ENCODE data around the gene APC2.

The APC2 gene

DNA sequence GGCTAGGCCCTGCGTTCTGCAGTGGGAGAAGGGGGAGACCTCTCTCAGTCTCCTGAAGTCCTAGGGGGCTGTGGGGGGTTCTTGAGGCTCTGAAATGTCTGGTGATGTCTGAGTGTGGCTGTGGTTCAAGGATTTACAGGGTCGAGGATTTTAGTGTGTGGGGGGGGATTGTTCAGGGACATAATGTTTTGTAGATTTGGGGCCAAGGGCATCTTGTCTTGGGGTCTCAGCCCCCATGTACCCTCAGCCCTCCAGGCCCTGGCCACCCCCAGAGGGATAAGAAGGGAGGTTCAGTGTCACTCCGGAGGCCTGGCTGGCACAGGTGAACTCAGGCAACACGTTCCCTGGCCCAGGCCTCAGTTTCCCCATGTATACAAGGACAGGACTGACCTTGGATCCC is 2.4 kb upstream of the APC2 start:
- DNase-seq = no peak

DNA sequence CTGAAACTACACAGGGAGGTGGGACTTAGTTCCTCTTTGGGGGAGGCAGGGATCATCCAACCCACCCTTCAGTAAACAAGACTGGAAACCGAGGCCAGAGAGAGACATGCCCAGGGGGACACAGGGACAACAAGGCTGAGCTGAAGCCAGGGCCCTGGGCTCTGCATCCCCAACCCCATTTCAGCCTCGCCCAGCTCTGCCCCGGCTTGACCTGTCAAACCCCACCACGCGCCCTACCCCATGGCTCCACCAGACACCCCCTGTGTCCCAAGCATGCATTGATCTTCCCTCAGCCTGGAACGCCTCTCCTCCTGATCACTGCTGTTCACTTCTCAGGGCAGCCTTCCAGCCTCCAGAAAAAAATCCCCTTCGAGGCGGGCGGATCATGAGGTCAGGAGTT is 2.0 kb upstream of the APC2 start:
- no peak for DNase-seq

DNA sequence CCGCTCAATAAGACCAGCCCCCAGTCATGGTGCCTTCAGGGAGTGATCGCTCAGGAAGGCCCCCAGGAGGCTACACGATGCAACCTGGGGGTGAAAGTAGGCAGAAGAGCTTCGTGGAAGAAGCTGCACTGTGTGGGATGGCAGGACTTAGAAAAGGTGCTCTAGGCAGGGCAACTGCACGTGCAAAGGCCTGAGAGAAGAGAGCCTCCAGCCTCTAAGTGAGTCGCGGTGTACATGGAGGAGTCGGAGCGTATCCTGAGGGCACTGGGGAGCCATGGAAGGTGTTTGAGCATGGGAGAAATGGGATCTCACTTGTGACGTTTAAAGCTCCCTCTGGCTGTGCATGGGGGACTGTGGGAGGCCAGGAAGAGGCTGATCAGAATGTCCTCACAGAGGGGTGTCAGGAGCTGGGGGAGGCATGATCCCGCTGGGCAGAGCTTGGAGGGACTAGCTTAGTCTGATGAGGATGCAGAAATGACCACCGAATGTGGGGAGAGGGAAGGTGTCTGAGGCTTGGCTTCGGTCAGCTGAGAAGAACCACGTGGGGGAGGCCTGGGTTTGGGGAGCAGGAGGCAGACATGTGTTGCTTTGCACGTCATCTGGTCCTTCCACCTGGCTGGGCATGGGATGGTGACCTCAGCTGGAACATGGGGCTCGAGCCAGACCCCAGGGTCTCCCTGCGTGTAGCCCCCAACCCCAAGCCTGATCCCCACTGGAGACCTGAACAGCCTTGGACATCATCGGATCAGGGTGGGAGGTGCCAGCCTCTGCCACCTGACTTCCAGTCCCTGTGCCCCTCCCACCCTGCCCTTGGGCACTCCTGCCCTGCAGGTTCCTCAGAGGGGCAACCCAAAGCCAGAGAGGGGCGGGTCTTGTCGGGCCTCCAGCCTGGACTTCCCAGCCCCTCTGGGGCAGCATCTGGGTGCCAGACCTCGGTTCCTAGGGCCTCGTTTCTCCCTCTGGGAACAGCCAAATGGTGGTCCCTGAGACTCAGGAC is 1.1 kb downstream of the APC2 start:
- DNase-seq = no peak

DNA sequence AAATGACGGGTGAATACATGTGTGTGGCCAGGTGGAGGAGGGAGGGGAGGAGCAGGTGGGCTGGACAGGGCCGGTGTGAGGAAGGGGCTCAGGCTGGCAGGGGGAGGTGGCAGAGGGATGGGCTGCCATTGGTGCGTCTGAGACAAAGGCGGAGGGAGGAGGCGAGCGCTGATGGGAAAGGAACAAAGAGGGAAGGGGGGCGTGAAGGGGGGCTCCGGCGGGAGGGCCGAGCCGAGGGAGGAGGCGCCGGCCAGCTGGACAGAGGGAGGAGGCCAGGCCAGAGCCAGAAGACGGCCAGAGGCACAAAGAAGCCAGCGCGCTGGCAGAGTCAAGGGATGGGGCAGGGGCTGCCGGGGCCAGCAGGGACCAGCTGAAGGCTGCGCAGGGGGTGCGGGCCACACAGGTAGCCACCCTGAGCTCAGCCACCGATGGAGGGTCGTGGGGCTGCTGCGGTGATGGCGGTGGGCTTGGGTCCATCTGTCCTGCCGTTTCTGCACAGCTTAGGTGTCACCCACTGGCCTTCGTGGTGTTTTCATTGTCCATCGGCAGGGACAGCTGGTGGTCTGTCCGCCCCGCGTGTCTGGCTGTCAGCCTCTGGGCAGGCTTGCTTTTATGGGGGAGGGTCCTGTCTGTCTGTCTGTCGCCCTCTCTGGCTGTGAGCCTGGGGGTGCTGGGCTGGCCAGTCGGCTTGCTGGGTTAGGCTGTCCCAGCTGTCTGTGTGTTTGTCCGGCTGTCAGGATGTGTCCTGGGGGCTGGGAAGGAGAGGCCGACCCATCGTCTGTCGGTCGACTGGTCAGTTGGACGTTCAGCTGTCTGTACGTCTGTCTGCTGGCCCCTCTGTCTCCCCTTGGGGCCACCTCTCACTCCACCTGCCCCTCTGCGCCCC is 2.2 kb downstream of the APC2 start:
- no peak for DNase-seq

DNA sequence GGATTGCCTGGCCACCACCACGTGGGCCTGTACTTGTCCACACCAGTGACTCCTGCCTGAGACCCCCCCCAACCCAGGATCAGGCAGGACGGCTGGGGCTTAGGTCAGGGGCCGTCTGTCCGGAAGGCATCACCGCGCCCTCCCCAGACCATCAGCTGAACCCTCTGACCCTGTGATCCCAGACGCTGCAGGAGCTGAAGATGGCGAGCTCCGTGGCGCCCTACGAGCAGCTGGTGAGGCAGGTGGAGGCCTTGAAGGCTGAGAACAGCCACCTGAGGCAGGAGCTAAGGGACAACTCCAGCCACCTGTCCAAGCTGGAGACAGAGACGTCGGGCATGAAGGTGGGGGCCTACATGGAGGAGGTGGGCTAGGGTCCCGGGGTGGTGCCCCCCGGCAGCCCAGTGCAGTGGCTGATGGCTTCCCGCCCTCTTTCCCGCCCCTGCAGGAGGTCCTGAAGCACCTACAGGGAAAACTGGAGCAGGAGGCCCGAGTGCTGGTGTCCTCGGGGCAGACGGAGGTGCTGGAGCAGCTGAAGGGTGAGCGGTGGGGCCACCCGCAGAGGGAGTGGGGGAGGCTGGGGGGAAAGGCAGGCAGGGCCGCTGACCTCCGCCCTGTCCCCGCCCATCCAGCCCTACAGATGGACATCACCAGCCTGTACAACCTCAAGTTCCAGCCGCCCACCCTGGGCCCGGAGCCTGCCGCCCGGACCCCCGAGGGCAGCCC is 3.0 kb downstream of the APC2 start:
- no peak for DNase-seq

DNA sequence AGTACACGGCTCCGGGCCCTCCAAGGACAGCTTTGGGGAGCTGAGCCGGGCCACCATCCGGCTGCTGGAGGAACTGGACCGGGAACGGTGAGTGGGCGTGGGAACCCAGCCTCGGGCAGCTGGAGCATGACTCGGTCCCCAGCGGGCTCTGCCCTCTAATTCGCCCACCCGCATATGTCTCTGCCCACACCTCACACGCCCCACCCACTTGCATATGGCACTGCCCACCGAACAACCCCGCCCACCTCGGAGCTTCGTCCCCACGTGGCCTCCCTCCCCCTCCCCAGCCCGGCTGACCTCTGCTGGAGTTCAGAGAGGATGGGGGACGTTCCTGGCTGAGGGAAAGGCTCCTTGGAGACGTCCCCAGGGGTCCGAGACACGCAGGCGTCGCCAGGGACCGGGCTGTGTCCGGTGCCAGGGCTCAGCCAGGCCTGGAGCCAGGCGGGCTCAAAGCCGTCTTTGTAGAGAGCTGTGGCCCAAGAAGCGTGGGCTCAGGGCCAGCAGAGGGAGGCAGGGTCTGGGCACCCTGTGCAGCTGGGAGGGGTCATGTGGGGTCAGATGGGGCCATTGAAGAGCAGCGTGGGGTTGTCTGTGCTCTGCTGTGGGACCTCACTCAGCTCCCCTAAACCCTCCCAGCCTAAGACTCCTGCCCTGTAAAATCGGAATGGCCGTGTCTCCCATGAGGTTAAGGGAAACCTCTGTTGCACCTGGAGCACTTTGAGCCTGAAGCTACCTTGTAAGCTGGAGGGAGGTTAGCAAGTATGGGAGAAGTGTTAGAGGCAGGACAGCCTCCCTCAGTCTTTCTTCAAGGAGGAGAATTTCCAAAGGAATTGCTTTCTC is 3.8 kb downstream of the APC2 start:
- DNase-seq = no peak

DNA sequence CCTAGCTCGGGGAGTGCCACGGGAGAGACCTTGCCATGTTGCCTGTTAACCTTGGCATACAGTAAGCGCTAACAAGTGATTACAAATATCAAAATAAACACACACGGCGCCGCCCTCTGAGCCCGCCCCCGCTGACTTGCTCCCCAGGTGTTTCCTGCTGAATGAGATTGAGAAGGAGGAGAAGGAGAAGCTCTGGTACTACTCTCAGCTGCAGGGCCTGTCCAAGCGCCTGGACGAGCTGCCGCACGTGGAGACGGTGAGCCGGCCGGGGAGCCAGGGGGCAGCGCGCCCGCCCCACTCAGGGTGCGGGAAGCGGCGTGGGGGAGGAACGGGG is 5.0 kb downstream of the APC2 start:
- DNase-seq = no peak

DNA sequence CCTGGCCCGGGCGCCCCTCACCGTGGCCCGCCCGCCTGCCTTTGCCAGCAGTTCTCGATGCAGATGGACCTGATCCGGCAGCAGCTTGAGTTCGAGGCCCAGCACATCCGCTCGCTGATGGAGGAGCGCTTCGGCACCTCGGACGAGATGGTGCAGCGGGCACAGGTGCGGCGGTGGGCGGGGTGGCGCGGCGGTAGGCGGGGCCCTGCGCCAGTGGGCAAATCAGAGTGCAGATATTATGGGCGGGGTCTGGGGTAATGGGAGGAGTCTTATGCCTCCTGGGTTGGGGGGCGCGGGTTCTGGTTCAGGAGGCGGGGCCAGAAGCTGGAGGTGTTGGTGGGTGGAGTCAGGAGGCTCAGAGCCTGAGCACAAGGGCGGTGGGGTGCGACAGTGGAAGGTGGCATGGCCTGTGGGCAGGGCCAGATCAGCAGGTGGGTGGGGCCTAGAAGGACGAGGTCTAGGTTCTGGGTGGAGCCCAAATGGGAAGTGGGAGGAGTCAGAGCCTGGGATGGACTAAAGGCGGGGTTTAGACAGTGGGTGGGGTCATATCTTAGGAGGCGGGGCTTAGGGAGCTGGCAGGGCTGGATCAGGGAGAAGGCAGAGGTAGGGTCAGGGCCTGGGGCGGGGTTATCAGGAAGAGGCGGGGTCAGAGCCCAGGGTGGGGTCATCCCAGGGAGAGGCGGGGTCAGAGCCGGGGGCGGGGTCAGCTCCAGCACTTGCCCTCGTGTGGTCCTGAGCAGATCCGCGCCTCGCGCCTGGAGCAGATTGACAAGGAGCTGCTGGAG is 5.6 kb downstream of the APC2 start:
- DNase-seq = no peak

DNA sequence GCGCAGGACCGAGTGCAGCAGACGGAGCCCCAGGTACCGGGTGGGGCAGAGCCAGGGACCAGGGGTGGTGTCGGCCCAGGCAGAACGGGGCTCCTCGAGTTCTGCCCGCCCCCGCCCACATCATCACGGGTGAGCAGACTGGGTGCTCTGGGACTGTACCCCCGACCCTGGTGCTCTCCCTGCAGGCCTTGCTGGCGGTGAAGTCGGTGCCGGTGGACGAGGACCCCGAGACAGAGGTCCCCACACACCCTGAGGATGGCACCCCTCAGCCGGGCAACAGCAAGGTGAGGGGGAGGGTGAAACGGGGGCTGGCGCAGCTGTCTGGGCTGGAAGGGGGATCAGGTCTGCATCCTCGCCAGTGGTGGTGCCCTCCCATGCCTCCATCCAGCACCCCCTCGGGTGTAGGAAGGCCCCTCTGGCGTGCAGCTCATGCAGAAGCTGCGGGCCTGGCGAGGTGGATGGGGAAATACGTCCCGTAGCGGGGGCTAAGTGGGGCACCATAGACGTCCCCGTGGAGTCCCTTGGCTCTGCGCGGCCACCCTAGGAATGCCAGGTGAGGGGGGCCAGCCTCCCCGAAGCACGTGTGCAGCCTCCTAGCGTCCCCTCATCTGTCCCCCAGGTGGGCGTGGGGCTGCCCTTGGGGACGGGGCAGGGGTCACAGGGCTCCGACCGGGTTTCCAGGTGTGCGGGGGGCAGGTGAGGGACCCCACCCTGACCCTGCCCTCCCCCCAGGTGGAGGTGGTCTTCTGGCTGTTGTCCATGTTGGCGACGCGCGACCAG is 6.4 kb downstream of the APC2 start:
- no peak for DNase-seq

DNA sequence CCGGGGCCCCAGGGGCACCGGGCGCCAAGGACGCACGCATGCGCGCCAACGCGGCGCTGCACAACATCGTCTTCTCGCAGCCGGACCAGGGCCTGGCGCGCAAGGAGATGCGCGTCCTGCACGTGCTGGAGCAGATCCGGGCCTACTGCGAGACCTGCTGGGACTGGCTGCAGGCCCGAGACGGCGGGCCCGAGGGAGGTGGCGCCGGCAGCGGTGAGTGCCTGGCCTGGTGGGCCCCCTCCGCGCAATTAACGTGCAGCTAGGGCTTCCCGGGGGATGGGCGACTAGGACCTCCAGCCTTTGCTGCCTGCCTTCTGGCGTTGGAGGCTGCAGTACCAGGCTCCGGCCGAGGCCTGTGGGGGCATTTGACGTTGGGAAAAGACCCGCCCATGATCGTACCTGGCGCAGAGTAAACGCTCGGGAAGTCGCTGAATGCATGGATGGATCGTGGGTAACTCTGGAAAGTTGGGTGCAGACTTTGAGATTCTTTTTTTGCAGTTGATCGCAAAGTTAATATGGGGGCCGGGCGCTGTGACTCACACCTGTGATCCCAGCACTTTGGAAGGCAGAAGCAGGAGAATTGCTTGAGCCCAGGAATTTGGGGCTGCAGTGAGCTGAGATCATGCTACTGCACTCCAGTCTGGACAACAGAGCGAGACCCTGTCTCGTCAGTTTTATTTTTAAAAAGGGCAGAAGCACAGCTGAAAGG is 7.3 kb downstream of the APC2 start:
- no peak for DNase-seq

DNA sequence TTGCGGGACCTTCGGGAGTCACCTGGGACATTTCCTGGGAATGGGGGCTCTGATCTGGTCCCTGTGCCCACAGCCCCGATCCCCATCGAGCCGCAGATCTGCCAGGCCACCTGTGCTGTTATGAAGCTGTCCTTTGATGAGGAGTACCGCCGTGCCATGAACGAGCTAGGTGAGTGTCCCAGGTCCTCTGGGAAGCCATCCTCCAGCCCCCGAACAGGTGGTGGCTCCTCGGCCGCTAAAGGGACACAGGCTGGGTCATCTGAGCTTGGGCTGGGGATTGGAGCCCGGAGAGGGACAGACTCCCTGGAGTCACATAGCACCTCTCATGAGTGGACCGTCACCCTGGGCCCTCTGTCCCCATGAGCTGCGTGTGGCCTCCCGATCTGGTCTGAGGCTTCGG is 8.0 kb downstream of the APC2 start:
- DNase-seq = no peak

DNA sequence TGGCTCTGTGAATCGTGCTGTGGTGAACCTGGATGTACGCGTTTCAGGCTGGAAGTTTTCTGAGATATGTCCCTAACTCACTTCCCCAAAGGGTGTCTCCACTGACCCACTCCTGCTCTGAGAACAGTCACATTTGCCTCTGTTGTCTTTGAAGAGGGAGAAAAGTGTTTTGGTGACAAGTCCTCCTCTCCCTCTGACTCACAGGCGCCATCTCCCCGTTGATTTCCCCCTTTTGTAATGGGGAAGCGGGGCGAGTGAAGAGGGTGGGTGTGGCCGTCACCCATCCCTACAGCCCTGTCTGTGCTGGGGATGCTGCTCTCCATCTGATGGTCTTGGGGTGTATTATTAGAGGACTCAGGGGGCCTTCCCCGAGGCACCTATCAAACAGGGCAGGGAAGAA is 9.6 kb downstream of the APC2 start:
- no peak for DNase-seq

DNA sequence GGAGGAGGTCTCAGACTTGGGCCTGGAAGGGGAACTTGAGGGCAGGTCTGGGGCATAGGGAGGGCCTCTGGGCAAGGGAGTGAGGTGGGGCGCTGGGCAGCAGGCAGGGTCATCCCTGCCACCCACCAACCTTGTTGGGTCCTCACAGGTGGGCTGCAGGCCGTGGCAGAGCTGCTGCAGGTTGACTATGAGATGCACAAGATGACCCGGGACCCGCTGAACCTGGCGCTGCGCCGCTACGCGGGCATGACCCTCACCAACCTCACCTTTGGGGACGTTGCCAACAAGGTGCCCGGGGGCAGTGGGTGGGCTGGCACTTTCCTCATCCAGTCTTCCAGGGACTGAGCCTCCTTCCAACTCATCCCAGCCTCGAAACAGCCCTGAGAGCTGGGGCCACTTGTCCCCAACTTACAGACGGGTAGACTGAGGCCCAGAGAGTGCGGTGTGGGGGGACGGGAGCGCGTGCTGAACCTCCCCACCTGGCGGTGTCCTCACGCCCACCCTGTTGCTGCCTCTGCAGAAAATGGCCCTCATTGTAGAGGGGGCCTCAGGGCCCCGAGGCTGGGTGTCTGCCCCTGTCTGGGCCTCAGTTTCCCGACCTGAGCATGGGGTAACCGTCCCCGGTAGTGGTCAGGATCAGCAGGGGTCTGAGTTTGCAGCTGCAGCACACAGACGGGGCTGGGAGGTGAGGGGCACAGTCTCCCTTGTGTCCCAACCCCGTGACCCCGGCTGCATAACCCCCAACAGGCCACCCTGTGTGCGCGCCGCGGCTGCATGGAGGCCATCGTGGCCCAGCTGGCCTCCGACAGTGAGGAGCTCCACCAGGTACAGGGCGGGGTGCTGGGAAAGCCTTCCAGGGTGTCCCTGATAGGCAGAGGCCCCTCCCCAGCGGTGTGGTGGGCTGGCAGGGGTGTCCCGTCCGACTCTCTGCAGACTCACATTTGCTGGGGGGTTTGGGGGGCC is 10.4 kb downstream of the APC2 start:
- DNase-seq = no peak

DNA sequence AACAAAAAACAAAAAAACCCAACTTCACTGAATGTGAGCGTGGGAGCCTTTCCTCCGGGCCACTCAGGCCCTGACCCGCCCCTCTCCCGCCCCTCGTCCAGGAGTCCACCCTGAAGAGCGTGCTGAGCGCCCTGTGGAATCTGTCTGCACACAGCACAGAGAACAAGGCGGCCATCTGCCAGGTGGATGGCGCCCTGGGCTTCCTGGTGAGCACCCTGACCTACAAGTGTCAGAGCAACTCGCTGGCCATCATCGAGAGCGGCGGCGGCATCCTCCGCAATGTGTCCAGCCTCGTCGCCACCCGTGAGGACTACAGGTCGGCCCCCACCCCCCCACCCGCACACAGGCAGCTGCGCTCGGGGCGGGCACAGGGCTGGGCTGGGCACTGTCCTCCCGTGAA is 11.9 kb downstream of the APC2 start:
- no peak for DNase-seq

DNA sequence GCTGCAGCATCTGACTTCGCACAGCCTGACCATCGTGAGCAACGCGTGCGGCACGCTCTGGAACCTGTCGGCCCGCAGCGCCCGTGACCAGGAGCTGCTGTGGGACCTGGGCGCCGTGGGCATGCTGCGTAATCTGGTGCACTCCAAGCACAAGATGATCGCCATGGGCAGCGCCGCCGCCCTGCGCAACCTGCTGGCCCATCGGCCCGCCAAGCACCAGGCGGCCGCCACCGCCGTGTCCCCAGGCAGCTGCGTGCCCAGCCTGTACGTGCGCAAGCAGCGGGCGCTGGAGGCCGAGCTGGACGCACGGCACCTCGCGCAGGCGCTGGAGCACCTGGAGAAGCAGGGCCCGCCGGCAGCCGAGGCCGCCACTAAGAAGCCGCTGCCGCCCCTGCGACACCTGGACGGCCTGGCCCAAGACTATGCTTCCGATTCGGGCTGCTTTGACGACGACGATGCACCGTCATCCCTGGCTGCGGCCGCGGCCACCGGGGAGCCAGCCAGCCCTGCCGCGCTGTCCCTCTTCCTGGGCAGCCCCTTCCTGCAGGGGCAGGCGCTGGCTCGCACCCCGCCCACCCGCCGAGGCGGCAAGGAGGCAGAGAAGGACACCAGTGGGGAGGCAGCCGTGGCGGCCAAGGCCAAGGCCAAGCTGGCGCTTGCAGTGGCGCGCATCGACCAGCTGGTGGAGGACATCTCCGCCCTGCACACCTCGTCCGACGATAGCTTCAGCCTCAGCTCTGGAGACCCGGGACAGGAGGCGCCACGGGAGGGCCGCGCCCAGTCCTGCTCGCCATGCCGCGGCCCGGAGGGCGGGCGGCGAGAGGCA is 15.5 kb downstream of the APC2 start:
- no peak for DNase-seq

DNA sequence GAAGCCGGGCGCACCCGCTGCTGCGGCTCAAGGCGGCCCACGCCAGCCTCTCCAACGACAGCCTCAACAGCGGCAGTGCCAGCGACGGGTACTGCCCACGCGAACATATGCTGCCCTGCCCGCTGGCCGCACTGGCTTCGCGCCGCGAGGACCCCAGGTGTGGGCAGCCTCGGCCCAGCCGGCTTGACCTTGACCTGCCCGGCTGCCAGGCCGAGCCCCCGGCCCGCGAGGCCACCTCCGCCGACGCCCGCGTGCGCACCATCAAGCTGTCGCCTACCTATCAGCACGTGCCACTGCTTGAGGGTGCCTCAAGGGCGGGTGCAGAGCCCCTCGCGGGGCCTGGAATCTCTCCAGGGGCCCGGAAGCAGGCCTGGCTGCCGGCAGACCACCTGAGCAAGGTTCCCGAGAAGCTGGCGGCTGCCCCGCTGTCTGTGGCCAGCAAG is 16.1 kb downstream of the APC2 start:
- DNase-seq = no peak

DNA sequence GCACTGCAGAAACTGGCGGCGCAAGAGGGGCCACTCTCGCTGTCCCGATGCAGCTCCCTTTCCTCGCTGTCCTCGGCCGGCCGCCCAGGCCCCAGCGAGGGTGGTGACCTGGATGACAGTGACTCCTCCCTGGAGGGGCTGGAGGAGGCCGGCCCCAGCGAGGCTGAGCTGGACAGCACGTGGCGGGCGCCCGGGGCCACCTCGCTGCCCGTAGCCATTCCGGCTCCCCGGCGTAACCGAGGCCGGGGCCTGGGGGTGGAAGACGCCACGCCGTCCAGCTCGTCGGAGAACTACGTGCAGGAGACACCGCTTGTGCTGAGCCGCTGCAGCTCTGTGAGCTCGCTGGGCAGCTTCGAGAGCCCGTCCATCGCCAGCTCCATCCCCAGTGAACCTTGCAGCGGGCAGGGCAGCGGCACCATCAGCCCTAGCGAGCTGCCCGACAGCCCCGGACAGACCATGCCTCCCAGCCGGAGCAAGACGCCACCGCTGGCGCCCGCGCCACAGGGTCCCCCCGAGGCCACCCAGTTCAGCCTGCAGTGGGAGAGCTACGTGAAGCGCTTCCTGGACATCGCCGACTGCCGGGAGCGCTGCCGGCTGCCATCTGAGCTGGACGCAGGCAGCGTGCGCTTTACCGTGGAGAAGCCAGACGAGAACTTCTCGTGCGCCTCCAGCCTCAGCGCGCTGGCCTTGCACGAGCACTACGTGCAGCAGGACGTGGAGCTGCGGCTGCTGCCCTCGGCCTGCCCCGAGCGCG is 16.7 kb downstream of the APC2 start:
- DNase-seq = no peak
